Suprapubic skin (tissue), 4 donors: ENCODE results near the gene EXT2. TPM values are rescaled to one million over a fixed set of nuclear protein-coding genes. Genes with fewer than 3 reads are reported as not detected.

Experiments
- DNase-seq, 2 donors: peaks; one replicate each; pipeline ENCODE4 v3.0.0-alpha.2; 2019; ENCODE audit warnings: low spot score in 2 of 2
- H3K27ac ChIP-seq: fragments of 200-600 bp; sonication (generic); one replicate; pipeline ENCODE4 v1.5.1; 2019
- H3K27me3 ChIP-seq: fragments of 200-600 bp; sonication (generic); one replicate; pipeline ENCODE4 v1.5.1; 2019
- H3K36me3 ChIP-seq: fragments of 200-600 bp; sonication (generic); one replicate; pipeline ENCODE4 v1.5.1; 2019
- H3K4me1 ChIP-seq: fragments of 200-600 bp; sonication (generic); one replicate; pipeline ENCODE4 v1.5.1; 2019
- H3K4me3 ChIP-seq: fragments of 200-600 bp; sonication (generic); one replicate; pipeline ENCODE4 v1.5.1; 2019; ENCODE audit warnings: mild to moderate bottlenecking
- H3K9me3 ChIP-seq: fragments of 200-600 bp; sonication (generic); one replicate; pipeline ENCODE4 v1.5.1; 2019
- EP300 ChIP-seq: sonication (generic); formaldehyde crosslinking; IDR thresholded peaks from one replicate; pipeline ENCODE4 v1.6.1; 2017; ENCODE audit warnings: antibody characterized with exemption
- POLR2A ChIP-seq, 2 donors: fragments of 450-650 bp; IDR thresholded peaks; one replicate each; pipeline ENCODE4 v1.6.1; 2017; ENCODE audit warnings: antibody characterized with exemption in 2 of 2, mild to moderate bottlenecking in 2 of 2, moderate library complexity in 2 of 2
- POLR2AphosphoS5 ChIP-seq, 3 donors: sonication (generic); formaldehyde crosslinking; IDR thresholded peaks; one replicate each; pipeline ENCODE4 v1.6.1; 2017; ENCODE audit warnings: antibody characterized with exemption in 3 of 3
- WGBS: methylation state at CpG from one replicate; pipeline ENCODE4 v1.1.5; 2018; 5-methylcytosine and 5-hydroxymethylcytosine counted together
- total RNA-seq, 4 donors: library from RNA; depleted of rRNA; stranded (reverse); fragments of >200 nt; gene quantifications; one replicate each; pipeline ENCODE4 v1.1.0, GENCODE V29; 2016
- TF ChIP-seq, protein P1 (sequence below), 2 donors: fragments of 200-600 bp in 1 of 2; fragments of 450-650 bp in 1 of 2; sonication (generic) in 1 of 2; IDR thresholded peaks; one replicate each; pipeline ENCODE4 v1.5.1; 2016 to 2019; ENCODE audit warnings: antibody characterized with exemption in 2 of 2, mild to moderate bottlenecking in 1 of 2, moderate library complexity in 1 of 2

Gene EXT2
- 10 to 100 TPM; 66.3 to 82.0 (median 72.4) TPM for total RNA-seq

DNA sequence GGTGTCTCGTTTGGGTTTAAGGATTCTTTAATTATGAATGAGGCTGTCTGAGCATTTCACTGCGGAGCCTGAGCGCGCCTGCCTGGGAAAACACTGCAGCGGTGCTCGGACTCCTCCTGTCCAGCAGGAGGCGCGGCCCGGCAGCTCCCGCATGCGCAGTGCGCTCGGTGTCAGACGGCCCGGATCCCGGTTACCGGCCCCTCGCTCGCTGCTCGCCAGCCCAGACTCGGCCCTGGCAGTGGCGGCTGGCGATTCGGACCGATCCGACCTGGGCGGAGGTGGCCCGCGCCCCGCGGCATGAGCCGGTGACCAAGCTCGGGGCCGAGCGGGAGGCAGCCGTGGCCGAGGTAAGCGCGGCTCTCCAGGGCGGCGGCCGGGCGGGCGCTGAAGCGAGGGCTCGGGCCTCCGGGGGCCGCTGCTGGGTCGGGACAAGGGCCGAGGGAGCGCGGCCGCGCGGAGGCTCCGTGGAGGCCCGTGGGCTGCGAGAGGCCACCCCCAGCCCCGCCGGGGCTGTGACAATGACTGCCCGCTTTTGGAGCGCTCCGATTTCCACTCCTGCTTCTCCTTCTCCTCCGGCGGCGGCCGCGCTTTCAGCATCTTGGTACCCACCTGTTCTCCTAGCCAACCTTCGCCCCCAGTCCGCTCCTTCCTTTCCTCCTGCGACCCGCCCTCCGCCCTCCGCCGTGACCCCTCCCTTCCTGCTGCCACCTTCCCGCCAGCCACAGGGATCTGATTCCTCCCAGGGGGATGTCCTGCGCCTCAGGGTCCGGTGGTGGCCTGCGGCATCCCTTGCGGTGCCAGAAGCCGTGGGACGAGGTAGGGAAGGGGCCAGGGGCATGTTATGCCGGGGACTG, at the start of gene EXT2:
TSS of gene EXT2 (plus strand) at position 173 of the 854 bp plus-strand sequence. CDS start 12,035 bp downstream, outside the sequence.
- peak; percentile 89 to 96 for DNase-seq
- H3K27ac ChIP-seq: peak within 1 kb of the TSS; percentile 78
- H3K9me3 ChIP-seq: no peaks in the 10 kb centered on the region
- H3K4me3 ChIP-seq: peak within 1 kb of the TSS; percentile 98
- H3K27me3 ChIP-seq: no peaks in the 10 kb centered on the region
- peaks cover 23% of the 10 kb centered on the region for H3K4me1 ChIP-seq
- under 1% methylated on average over 31 of the region's 83 CpGs for WGBS
- H3K36me3 ChIP-seq: no peaks in the 10 kb centered on the region
- TF ChIP-seq EP300 (no peak), POLR2AphosphoS5 (IDR thresholded peaks at IDR 0.05) (peak in 1 of 3 donors; percentile 9), POLR2A (IDR thresholded peaks at IDR 0.05) (peak in 1 of 2 donors; percentile 33)
- TF ChIP-seq, protein P1, sequence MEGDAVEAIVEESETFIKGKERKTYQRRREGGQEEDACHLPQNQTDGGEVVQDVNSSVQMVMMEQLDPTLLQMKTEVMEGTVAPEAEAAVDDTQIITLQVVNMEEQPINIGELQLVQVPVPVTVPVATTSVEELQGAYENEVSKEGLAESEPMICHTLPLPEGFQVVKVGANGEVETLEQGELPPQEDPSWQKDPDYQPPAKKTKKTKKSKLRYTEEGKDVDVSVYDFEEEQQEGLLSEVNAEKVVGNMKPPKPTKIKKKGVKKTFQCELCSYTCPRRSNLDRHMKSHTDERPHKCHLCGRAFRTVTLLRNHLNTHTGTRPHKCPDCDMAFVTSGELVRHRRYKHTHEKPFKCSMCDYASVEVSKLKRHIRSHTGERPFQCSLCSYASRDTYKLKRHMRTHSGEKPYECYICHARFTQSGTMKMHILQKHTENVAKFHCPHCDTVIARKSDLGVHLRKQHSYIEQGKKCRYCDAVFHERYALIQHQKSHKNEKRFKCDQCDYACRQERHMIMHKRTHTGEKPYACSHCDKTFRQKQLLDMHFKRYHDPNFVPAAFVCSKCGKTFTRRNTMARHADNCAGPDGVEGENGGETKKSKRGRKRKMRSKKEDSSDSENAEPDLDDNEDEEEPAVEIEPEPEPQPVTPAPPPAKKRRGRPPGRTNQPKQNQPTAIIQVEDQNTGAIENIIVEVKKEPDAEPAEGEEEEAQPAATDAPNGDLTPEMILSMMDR (IDR thresholded peaks at IDR 0.05): peak; percentile 79 to 97

DNA sequence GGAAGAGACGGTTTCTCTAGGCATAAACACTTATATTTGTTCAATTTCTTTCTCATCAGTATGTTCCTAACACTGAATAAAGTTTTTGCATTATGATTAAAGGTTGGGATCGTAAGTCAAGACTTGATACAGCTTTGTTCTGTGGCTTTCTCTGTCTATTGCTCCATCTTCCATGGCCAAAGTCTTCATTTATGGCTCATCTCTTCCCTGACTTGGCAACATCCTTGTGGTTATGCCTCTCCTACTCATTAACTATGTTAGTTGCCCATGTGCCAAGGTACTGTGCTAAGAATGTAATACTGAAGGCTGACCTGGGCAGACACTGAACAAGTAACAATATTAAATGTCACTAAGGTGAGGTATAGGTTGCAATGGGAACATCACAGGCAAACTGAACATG, 49.3 kb upstream of the EXT2 start:
- TF ChIP-seq POLR2AphosphoS5 (IDR thresholded peaks at IDR 0.05) (no peak), POLR2A (IDR thresholded peaks at IDR 0.05) (no peak), EP300 (no peak)
- TF ChIP-seq, protein P1 (IDR thresholded peaks at IDR 0.05): no peak
- Histone ChIP-seq H3K27ac (no peak overlapping the region), H3K4me1 (no peaks in the 10 kb centered on the region), H3K36me3 (no peaks in the 10 kb centered on the region), H3K9me3 (peaks cover 3% of the 10 kb centered on the region), H3K4me3 (no peak overlapping the region), H3K27me3 (no peaks in the 10 kb centered on the region)
- 91% methylated on average over 2 of the region's 2 CpGs for WGBS
- no peak for DNase-seq

DNA sequence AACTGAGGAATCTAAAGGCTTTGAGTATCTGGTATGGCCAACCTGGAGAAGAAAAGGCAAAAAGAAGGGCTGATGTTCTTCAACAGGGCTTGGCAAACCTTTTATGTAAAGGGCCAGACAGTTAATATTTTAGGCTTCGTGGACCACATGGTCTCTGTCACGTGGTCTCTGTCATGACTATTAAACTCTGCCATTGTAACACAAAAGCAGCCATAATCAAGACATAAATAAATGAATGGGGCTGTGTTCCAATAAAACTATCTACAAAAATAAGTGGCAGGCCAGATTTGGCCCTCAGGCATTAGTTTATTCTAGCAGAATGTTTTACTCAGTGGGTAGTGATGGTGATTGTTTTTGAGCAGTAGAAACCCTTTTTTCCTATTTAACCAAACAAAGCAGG, 48.2 kb upstream of the EXT2 start:
- no peak for DNase-seq
- no peaks in the 10 kb centered on the region for H3K27me3 ChIP-seq
- 71% methylated on average over 2 of the region's 2 CpGs for WGBS

DNA sequence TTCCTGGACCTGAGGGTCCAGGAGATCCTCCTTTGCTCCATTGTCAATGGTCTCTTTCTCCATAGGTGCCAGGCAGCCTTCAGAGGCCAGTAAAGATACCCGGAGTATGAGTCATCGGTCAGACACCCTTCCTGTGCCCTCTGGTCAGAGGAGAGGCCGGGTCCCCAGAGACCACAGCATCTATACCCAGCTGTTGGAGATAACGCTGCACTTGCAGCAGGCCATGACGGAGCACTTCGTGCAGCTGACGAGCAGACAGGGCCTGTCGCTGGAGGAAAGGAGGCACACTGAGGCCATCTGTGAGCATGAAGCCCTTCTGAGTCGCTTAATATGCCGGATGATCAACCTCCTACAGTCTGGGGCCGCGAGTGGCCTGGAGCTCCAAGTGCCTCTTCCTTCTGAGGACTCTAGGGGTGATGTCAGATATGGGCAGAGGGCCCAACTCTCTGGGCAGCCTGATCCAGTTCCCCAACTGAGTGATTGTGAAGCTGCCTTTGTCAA, 47.5 kb upstream of the EXT2 start, which contains the start of gene ACCSL:
TSS of gene ACCSL (plus strand) at position 51 of the 501 bp plus-strand sequence. CDS start at position 107, 56 bp downstream.
- TF ChIP-seq POLR2AphosphoS5 (IDR thresholded peaks at IDR 0.05): no peak
- TF ChIP-seq, protein P1 (IDR thresholded peaks at IDR 0.05): no peak
- TF ChIP-seq EP300: no peak
- no peak for TF ChIP-seq POLR2A (IDR thresholded peaks at IDR 0.05)
- no peaks in the 10 kb centered on the region for H3K36me3 ChIP-seq
- H3K4me1 ChIP-seq: no peaks in the 10 kb centered on the region
- DNase-seq: peak in 1 of 2 donors; percentile 55
- no peaks in the 10 kb centered on the region for H3K9me3 ChIP-seq
- H3K4me3 ChIP-seq: no peak within 1 kb of the TSS
- H3K27ac ChIP-seq: no peak within 1 kb of the TSS
- no peaks in the 10 kb centered on the region for H3K27me3 ChIP-seq
- 54% methylated on average over 9 of the region's 12 CpGs for WGBS

More for the DNA sequence above, 48.2 kb upstream of the EXT2 start:
- H3K4me1 ChIP-seq: no peaks in the 10 kb centered on the region
- TF ChIP-seq POLR2A (IDR thresholded peaks at IDR 0.05) (no peak), POLR2AphosphoS5 (IDR thresholded peaks at IDR 0.05) (no peak), EP300 (no peak)
- TF ChIP-seq, protein P1 (IDR thresholded peaks at IDR 0.05): no peak
- no peaks in the 10 kb centered on the region for H3K9me3 ChIP-seq
- no peak overlapping the region for H3K4me3 ChIP-seq
- H3K36me3 ChIP-seq: no peaks in the 10 kb centered on the region
- no peak overlapping the region for H3K27ac ChIP-seq

DNA sequence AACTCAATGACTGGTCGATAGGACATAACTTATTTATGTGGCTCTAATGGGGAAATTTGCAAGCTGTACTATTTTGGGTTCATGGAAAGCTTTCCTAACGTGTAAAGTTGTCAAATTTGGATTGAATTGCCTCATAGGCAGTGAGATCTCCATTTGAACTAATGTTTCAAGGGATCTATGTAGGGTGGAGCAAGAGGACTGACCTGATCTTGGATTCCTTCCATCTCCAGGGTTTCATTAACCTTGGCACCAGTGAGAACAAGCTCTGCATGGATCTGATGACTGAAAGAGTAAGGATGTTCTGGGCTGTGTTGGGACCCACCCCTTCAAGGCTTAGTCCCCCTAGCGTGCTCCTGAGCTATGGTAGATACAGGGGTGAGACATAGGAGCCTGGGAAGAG, 45.6 kb upstream of the EXT2 start:
- 77% methylated on average over 3 of the region's 3 CpGs for WGBS
- TF ChIP-seq POLR2A (IDR thresholded peaks at IDR 0.05): no peak
- no peak for TF ChIP-seq EP300
- TF ChIP-seq, protein P1 (IDR thresholded peaks at IDR 0.05): no peak
- TF ChIP-seq POLR2AphosphoS5 (IDR thresholded peaks at IDR 0.05): no peak
- Histone ChIP-seq H3K27me3 (no peaks in the 10 kb centered on the region), H3K9me3 (no peaks in the 10 kb centered on the region), H3K27ac (no peak overlapping the region), H3K36me3 (no peaks in the 10 kb centered on the region), H3K4me1 (no peaks in the 10 kb centered on the region), H3K4me3 (no peak overlapping the region)
- DNase-seq: peak in 1 of 2 donors; percentile 13
